A549 (cell line): ENCODE results near the gene CNGA1. TPM values are rescaled to one million over a fixed set of nuclear protein-coding genes. Genes with fewer than 3 reads are reported as not detected.
A peak's percentile ranks its signal among the peaks of the same experiment; 100 is the strongest.

Experiments used
- ATAC-seq, 2 experiments: fragments of 200-7000 bp in 1 of 2; fragments of >200 bp in 1 of 2; cut with Nextera tagmentation in 1 of 2; cut with Tn5 transposase in 1 of 2; 3 replicates each; pipeline versions ENCODE4 v1.8.0 to v1.9.1; 2018 to 2020; ENCODE audit warnings: mild to moderate bottlenecking in 1 of 2, moderate library complexity in 1 of 2
- CTCF ChIA-PET: fragments of 300-600 bp; sonication (Branson Sonifier 250); formaldehyde crosslinking; extraction: SDS; loops from one replicate; lab custom pipeline; 2021; ENCODE audit warnings: antibody characterized with exemption, inconsistent platforms; lab: Yijun Ruan, JAX
- POLR2A ChIA-PET: fragments of 350-600 bp; formaldehyde crosslinking; extraction: SDS; loops from one replicate; lab custom pipeline; 2021; ENCODE audit warnings: antibody characterized with exemption, inconsistent platforms; lab: Yijun Ruan, JAX
- DNase-seq, 2 experiments: peaks; one replicate each; pipeline versions ENCODE4 v3.0.0 to v3.0.0-alpha.2; 2011 to 2016; ENCODE audit warnings: low read depth in 1 of 2, low spot score in 1 of 2
- FAIRE-seq: peaks from 2 replicates; lab custom pipeline; 2011; peaks lifted over from hg19 to GRCh38; lab: Jason Lieb, UNC
- H3K27ac ChIP-seq, 2 experiments: fragments of >200 bp; sonication (Bioruptor Twin); formaldehyde crosslinking; 3 replicates each; pipeline ENCODE4 v1.5.1; 2016 to 2017
- H3K4me1 ChIP-seq: fragments of >200 bp; sonication (Bioruptor Twin); formaldehyde crosslinking; 3 replicates; pipeline ENCODE4 v1.6.1; 2016
- H3K4me2 ChIP-seq: fragments of >200 bp; sonication (Bioruptor Twin); formaldehyde crosslinking; 3 replicates; pipeline ENCODE4 v1.6.1; 2016
- H3K4me3 ChIP-seq: fragments of >200 bp; sonication (Bioruptor Twin); formaldehyde crosslinking; 3 replicates; pipeline ENCODE4 v1.5.1; 2016
- H3K9me3 ChIP-seq: fragments of >200 bp; sonication (Bioruptor Twin); formaldehyde crosslinking; 3 replicates; pipeline ENCODE4 v1.6.1; 2016
- ATOH8 ChIP-seq: fragments of 250-450 bp; sonication (Bioruptor Pico); IDR thresholded peaks from 2 replicates; pipeline ENCODE4 v1.5.0; 2020; ENCODE audit warnings: low read depth, mild to moderate bottlenecking, moderate library complexity
- CBX8 ChIP-seq: fragments of 200-600 bp; sonication (generic); IDR thresholded peaks from 2 replicates; pipeline ENCODE4 v1.6.1; 2016
- CHD4 ChIP-seq: fragments of 200-600 bp; sonication (generic); IDR thresholded peaks from 2 replicates; pipeline ENCODE4 v1.6.1; 2016; ENCODE audit warnings: antibody characterized with exemption, mild to moderate bottlenecking, borderline replicate concordance
- EHMT2 ChIP-seq: fragments of 200-600 bp; sonication (generic); IDR thresholded peaks from 2 replicates; pipeline ENCODE4 v1.6.1; 2016; ENCODE audit warnings: antibody characterized with exemption, low read depth, mild to moderate bottlenecking, moderate library complexity
- EP300 ChIP-seq, 2 experiments: fragments of >200 bp; sonication (Bioruptor Twin); formaldehyde crosslinking; IDR thresholded peaks; 2 replicates in 1 of 2; 3 replicates in 1 of 2; pipeline ENCODE4 v1.6.1; 2016 to 2017
- ESRRA ChIP-seq: fragments of 150-350 bp; IDR thresholded peaks from 2 replicates; pipeline ENCODE4 v1.6.1; 2014; ENCODE audit warnings: mild to moderate bottlenecking, low read length, borderline replicate concordance
- FOSL2 ChIP-seq, 2 experiments: fragments of 450-650 bp in 1 of 2; fragments of >200 bp in 1 of 2; sonication (Bioruptor Twin) in 1 of 2; formaldehyde crosslinking; IDR thresholded peaks; 2 replicates each; pipeline versions ENCODE4 v1.5.0 to v1.6.1; 2016 to 2020; ENCODE audit warnings: mild to moderate bottlenecking in 1 of 2, moderate library complexity in 1 of 2
- FOXS1 ChIP-seq: fragments of 250-450 bp; sonication (Bioruptor Pico); IDR thresholded peaks from 2 replicates; pipeline ENCODE4 v1.5.0; 2020; ENCODE audit warnings: mild to moderate bottlenecking, moderate library complexity
- HOXA7 ChIP-seq: fragments of 250-450 bp; sonication (Bioruptor Pico); IDR thresholded peaks from 2 replicates; pipeline ENCODE4 v1.5.0; 2020; ENCODE audit warnings: mild to moderate bottlenecking, moderate library complexity
- HOXB13 ChIP-seq: fragments of 250-450 bp; sonication (Bioruptor Pico); IDR thresholded peaks from 2 replicates; pipeline ENCODE4 v1.5.0; 2020; ENCODE audit warnings: low read depth, mild to moderate bottlenecking, moderate library complexity
- JUNB ChIP-seq: fragments of >200 bp; sonication (Bioruptor Twin); formaldehyde crosslinking; IDR thresholded peaks from 2 replicates; pipeline ENCODE4 v1.6.1; 2016
- MAFK ChIP-seq: fragments of 450-650 bp; IDR thresholded peaks from 2 replicates; pipeline ENCODE4 v1.6.1; 2014; ENCODE audit not compliant: partially characterized antibody
- NPAS2 ChIP-seq: fragments of 250-450 bp; sonication (Bioruptor Pico); IDR thresholded peaks from 2 replicates; pipeline ENCODE4 v1.8.0; 2022; ENCODE audit warnings: mild to moderate bottlenecking, moderate library complexity, borderline replicate concordance
- NR3C1 ChIP-seq: fragments of >200 bp; sonication (Bioruptor Twin); formaldehyde crosslinking; IDR thresholded peaks from 3 replicates; pipeline ENCODE4 v1.6.1; 2017
- PHF8 ChIP-seq: fragments of 200-600 bp; sonication (generic); IDR thresholded peaks from 2 replicates; pipeline ENCODE4 v1.6.1; 2016; ENCODE audit warnings: low read depth, mild to moderate bottlenecking, antibody characterized with exemption, moderate library complexity, borderline replicate concordance
- RAD21 ChIP-seq, 2 experiments: fragments of >200 bp in 1 of 2; sonication (Bioruptor Twin) in 1 of 2; formaldehyde crosslinking in 1 of 2; IDR thresholded peaks in 1 of 2; conservative IDR thresholded peaks in 1 of 2; 2 replicates in 1 of 2; 3 replicates in 1 of 2; pipeline ENCODE4 v1.6.1; 2012 to 2018; ENCODE audit warnings: inconsistent platforms in 1 of 2
- RFX5 ChIP-seq: fragments of 450-650 bp; IDR thresholded peaks from 2 replicates; pipeline ENCODE4 v1.7.1; 2014; ENCODE audit warnings: antibody characterized with exemption, mild to moderate bottlenecking, moderate library complexity
- SMC3 ChIP-seq: fragments of >200 bp; sonication (Bioruptor Twin); formaldehyde crosslinking; IDR thresholded peaks from 3 replicates; pipeline ENCODE4 v1.6.1; 2018; ENCODE audit warnings: inconsistent platforms
- ZFP36 ChIP-seq: fragments of 450-650 bp; IDR thresholded peaks from 2 replicates; pipeline ENCODE4 v1.6.1; 2014; ENCODE audit warnings: borderline replicate concordance; ENCODE audit not compliant: partially characterized antibody
- ZSCAN20 ChIP-seq: fragments of 250-450 bp; sonication (Bioruptor Pico); IDR thresholded peaks from 2 replicates; pipeline ENCODE4 v1.8.0; 2022; ENCODE audit warnings: mild to moderate bottlenecking, moderate library complexity
- WGBS: methylation state at CpG from one replicate; pipeline ENCODE4 v1.1.6; 2017; ENCODE audit errors: missing lambda C conversion rate; 5-methylcytosine and 5-hydroxymethylcytosine counted together
- polyA plus RNA-seq, 4 experiments: library from polyadenylated mRNA; depleted of rRNA in 3 of 4; stranded (reverse); fragments of >200 nt; fragmentation: RNase III in 1 of 4; extraction: RNeasy Plus Mini Kit Qiagen cat#74134 plus additional on column Dnase treatment in 1 of 4; gene quantifications; 2 replicates in 3 of 4; 3 replicates in 1 of 4; pipeline ENCODE4 v1.2.3, GENCODE V29; 2011 to 2017
- TF ChIP-seq, protein P1 (sequence below): IDR thresholded peaks from 2 replicates; pipeline ENCODE4 v1.6.1; 2012
- TF ChIP-seq, protein P2 (sequence below): fragments of >200 bp; sonication (Bioruptor Twin); formaldehyde crosslinking; IDR thresholded peaks from 2 replicates; pipeline ENCODE4 v1.6.1; 2016
- TF ChIP-seq, protein P3 (sequence below): fragments of >200 bp; sonication (Bioruptor Twin); formaldehyde crosslinking; IDR thresholded peaks from 3 replicates; pipeline ENCODE4 v1.6.1; 2016
- TF ChIP-seq, protein P4 (sequence below): fragments of 200-600 bp; sonication (generic); IDR thresholded peaks from 2 replicates; pipeline ENCODE4 v1.6.1; 2016; ENCODE audit warnings: antibody characterized with exemption, mild to moderate bottlenecking, moderate library complexity

The CNGA1 gene
- polyA plus RNA-seq, 2 of the 4 experiments (the other 2 are of a cell fraction) = 0.12 TPM; not detected in 1

GRCh38 chr4:47930971-47931804, 85.3 kb downstream of the CNGA1 start:
- ATAC-seq (no peak), DNase-seq (no peak), FAIRE-seq (no peak)
- CTCF ChIA-PET = no interaction called here
- Histone ChIP-seq H3K27ac (no peak overlapping the region), H3K9me3 (no peaks in the 10 kb centered on the region), H3K4me3 (no peak overlapping the region), H3K4me2 (no peak overlapping the region), H3K4me1 (no peaks in the 10 kb centered on the region)
- TF ChIP-seq ZSCAN20 (CRISPR knock-in tag) = no peak
- TF ChIP-seq, protein P1, sequence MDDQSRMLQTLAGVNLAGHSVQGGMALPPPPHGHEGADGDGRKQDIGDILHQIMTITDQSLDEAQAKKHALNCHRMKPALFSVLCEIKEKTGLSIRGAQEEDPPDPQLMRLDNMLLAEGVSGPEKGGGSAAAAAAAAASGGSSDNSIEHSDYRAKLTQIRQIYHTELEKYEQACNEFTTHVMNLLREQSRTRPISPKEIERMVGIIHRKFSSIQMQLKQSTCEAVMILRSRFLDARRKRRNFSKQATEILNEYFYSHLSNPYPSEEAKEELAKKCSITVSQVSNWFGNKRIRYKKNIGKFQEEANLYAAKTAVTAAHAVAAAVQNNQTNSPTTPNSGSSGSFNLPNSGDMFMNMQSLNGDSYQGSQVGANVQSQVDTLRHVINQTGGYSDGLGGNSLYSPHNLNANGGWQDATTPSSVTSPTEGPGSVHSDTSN = no peak
- no peak for TF ChIP-seq EHMT2
- no peak for TF ChIP-seq ZFP36
- TF ChIP-seq CHD4 = no peak
- TF ChIP-seq FOXS1 (CRISPR knock-in tag) = no peak
- TF ChIP-seq HOXB13 (CRISPR knock-in tag) = no peak
- TF ChIP-seq ATOH8 (CRISPR knock-in tag) = no peak
- TF ChIP-seq, protein P2, sequence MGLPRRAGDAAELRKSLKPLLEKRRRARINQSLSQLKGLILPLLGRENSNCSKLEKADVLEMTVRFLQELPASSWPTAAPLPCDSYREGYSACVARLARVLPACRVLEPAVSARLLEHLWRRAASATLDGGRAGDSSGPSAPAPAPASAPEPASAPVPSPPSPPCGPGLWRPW = no peak
- TF ChIP-seq MAFK = no peak
- POLR2A ChIA-PET = interaction anchor here (0.8 kb wide), 1 partner anchor 17 kb away, joined by 3 read pairs; the partner anchor contains the start of gene NFXL1
- 44% methylated on average over 2 of the region's 2 CpGs for WGBS

DNA sequence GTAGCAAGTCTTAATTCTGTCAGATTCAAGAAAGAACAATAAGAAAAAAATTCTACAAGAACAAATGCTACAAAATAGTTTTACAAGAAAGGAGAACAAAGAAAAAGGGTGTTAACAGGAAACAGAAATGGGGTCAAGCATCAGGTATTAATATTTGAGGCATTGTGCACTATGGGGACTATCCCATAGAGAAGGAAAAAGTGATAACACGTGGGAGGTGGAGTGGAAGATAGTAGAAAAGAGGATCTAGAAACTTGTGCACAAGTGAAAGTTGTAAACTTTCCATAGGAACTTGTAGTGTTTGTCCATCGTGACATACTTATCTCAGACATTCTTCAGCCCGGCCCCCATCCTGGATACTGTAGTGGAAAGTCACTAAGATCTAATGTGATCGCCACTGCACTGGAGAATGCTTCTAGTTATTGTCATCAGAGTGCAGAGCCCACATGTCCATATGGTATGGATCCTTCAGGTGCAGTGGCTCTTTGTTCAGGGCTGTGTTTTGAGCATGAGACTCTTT, 86.7 kb downstream of the CNGA1 start:
- POLR2A ChIA-PET = no interaction called here
- DNase-seq = no peak
- CTCF ChIA-PET = no interaction called here
- Histone ChIP-seq H3K4me3 (no peak overlapping the region), H3K4me1 (no peaks in the 10 kb centered on the region), H3K4me2 (no peak overlapping the region), H3K9me3 (no peaks in the 10 kb centered on the region), H3K27ac (no peak overlapping the region)
- 20% methylated on average over 4 of the region's 4 CpGs for WGBS
- no peak for TF ChIP-seq EP300 (IDR thresholded peaks at IDR 0.05)
- no peak for TF ChIP-seq ZSCAN20 (CRISPR knock-in tag)
- no peak for TF ChIP-seq ESRRA
- no peak for ATAC-seq
- FAIRE-seq = no peak

DNA sequence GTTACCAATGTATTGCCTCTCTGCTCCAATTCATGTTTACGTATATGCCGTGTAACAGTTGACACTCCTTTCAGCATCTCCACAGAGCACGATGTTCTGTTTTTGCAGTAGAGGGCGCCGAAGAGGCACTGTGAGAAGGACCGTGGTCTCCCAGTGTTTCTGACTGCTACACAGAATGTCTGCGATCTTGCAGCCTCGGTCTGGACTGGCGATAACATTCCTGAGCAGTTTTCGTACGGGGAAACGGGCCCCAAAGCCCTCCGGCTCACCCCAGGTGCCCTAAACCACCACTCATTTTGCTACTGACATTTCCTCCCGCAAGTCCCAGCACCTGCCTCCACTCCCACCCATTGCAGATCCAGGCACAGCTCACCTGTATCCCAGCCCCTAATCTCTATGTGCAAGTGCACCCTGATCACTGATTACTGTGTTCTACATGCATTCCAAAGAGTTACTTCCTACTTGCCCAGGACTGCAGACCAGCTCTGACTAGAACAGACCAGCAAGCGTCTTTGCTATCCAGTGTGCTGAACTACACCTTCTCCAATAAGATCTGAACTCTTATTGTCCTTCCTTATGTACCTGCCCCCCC, 89.7 kb downstream of the CNGA1 start:
- WGBS = 10% methylated on average over 15 of the region's 15 CpGs
- ChIA-PET POLR2A (no interaction called here), CTCF (interaction anchor here (0.9 to 1.1 kb wide), 3 partner anchors 10 to 258 kb away, joined by 3 to 4 read pairs (median 4); no protein-coding TSS in a partner anchor)
- DNase-seq (peak; percentile 24 to 42), ATAC-seq (peak; percentile 97 to 99), FAIRE-seq (no peak)
- H3K9me3 ChIP-seq = no peaks in the 10 kb centered on the region
- H3K27ac ChIP-seq = no peak overlapping the region
- H3K4me3 ChIP-seq = no peak overlapping the region
- TF ChIP-seq HOXA7 (CRISPR knock-in tag) (no peak), FOSL2 (IDR thresholded peaks at IDR 0.05) (no peak), FOSL2 (CRISPR knock-in tag; IDR thresholded peaks at IDR 0.05) (no peak), CBX8 (no peak), RFX5 (no peak), ESRRA (no peak), HOXB13 (CRISPR knock-in tag) (no peak), NPAS2 (no peak), PHF8 (no peak), NR3C1 (no peak), SMC3 (0 out of 3 replicates have a peak, but pooled peaks have one; percentile 10), RAD21 (conservative IDR thresholded peaks at IDR 0.05 in 1 of 2, IDR thresholded peaks at IDR 0.05 in 1 of 2) (peak; percentile 20 to 36; a peak in 4 of 5 replicates), CHD4 (no peak), JUNB (no peak)
- TF ChIP-seq, protein P3, sequence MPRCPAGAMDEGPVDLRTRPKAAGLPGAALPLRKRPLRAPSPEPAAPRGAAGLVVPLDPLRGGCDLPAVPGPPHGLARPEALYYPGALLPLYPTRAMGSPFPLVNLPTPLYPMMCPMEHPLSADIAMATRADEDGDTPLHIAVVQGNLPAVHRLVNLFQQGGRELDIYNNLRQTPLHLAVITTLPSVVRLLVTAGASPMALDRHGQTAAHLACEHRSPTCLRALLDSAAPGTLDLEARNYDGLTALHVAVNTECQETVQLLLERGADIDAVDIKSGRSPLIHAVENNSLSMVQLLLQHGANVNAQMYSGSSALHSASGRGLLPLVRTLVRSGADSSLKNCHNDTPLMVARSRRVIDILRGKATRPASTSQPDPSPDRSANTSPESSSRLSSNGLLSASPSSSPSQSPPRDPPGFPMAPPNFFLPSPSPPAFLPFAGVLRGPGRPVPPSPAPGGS = no peak
- TF ChIP-seq, protein P4, sequence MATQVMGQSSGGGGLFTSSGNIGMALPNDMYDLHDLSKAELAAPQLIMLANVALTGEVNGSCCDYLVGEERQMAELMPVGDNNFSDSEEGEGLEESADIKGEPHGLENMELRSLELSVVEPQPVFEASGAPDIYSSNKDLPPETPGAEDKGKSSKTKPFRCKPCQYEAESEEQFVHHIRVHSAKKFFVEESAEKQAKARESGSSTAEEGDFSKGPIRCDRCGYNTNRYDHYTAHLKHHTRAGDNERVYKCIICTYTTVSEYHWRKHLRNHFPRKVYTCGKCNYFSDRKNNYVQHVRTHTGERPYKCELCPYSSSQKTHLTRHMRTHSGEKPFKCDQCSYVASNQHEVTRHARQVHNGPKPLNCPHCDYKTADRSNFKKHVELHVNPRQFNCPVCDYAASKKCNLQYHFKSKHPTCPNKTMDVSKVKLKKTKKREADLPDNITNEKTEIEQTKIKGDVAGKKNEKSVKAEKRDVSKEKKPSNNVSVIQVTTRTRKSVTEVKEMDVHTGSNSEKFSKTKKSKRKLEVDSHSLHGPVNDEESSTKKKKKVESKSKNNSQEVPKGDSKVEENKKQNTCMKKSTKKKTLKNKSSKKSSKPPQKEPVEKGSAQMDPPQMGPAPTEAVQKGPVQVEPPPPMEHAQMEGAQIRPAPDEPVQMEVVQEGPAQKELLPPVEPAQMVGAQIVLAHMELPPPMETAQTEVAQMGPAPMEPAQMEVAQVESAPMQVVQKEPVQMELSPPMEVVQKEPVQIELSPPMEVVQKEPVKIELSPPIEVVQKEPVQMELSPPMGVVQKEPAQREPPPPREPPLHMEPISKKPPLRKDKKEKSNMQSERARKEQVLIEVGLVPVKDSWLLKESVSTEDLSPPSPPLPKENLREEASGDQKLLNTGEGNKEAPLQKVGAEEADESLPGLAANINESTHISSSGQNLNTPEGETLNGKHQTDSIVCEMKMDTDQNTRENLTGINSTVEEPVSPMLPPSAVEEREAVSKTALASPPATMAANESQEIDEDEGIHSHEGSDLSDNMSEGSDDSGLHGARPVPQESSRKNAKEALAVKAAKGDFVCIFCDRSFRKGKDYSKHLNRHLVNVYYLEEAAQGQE = peak; percentile 78
- H3K4me2 ChIP-seq = peak overlapping the region; percentile 52
- H3K4me1 ChIP-seq = no peaks in the 10 kb centered on the region
